ENCODE results near the gene CPNE4.

The CPNE4 gene

DNA sequence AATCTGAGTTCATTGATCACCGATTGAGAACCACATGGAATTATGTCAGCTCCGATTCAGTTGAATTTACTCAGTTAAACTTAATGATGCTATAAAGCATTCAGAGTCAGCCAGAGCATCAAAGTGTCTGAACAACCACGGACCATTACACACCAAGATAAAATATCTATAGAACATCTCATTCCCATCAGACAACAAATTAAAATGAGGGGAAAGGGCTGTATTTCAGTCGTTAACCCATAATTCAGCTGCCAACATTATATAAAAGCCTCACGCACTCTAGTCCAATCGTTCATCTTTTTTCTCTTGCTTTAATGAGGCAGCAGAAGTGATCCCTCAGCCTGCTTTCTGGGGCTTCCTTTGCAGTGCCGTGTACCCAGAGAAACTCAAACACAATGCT, 11.9 kb downstream of the CPNE4 start:
- TF ChIP-seq, protein P1, sequence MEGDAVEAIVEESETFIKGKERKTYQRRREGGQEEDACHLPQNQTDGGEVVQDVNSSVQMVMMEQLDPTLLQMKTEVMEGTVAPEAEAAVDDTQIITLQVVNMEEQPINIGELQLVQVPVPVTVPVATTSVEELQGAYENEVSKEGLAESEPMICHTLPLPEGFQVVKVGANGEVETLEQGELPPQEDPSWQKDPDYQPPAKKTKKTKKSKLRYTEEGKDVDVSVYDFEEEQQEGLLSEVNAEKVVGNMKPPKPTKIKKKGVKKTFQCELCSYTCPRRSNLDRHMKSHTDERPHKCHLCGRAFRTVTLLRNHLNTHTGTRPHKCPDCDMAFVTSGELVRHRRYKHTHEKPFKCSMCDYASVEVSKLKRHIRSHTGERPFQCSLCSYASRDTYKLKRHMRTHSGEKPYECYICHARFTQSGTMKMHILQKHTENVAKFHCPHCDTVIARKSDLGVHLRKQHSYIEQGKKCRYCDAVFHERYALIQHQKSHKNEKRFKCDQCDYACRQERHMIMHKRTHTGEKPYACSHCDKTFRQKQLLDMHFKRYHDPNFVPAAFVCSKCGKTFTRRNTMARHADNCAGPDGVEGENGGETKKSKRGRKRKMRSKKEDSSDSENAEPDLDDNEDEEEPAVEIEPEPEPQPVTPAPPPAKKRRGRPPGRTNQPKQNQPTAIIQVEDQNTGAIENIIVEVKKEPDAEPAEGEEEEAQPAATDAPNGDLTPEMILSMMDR (conservative IDR thresholded peaks at IDR 0.05; ENCODE audit: control insufficient read depth, insufficient read depth, low read depth, low read length), result no peak
- H3K4me3 ChIP-seq (ENCODE audit: control insufficient read depth, low read depth, low read length), result no peak overlapping the region
- no peak for DNase-seq (ENCODE audit: low read depth)

DNA sequence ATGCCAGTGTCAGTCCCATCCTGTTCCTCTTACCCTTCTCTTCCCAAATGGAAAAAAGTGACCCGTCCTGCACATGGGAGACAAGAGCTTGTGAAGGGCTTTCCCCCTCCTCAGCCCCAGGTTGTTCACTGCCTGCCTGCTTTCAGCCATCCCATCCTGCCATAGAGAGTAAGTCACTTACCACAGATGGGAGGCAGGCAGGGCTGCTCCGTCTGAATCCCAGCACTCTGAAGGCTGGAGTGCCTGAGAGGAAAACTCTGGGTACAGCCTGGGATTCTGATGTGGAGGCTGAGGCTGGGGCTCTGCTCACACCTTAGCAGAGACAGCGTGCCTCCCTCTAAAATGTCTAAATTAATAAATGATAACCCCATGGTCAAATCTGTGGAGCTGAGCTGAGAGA, 14.8 kb downstream of the CPNE4 start:
- H3K4me3 ChIP-seq (ENCODE audit: control insufficient read depth, low read depth, low read length), result no peak overlapping the region
- no peak for DNase-seq (ENCODE audit: low read depth)
- TF ChIP-seq, protein P1 (conservative IDR thresholded peaks at IDR 0.05; ENCODE audit: control insufficient read depth, insufficient read depth, low read depth, low read length), result no peak

DNA sequence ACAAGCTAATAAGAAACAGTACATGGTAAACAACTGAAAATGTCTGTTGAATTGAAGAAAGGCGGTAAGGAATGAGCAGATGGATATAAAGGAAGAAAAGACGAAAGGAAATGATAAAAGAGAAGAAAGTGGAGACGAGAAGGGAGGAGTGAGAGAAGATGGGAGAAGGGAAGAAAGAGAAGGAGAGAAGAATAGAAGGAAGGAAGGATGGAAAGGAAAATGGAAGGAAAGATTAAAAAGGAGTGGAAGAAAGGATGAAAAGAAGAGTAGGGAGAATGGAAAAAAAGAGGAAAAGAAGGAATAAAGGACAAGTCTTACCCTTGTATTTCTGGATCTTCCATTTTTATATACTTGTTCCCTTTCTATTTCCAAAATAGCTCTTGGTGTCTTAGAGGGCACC, 17.7 kb downstream of the CPNE4 start:
- no peak for DNase-seq (ENCODE audit: low read depth)
- H3K4me3 ChIP-seq (ENCODE audit: control insufficient read depth, low read depth, low read length), result no peak overlapping the region
- TF ChIP-seq, protein P1 (conservative IDR thresholded peaks at IDR 0.05; ENCODE audit: control insufficient read depth, insufficient read depth, low read depth, low read length), result no peak

DNA sequence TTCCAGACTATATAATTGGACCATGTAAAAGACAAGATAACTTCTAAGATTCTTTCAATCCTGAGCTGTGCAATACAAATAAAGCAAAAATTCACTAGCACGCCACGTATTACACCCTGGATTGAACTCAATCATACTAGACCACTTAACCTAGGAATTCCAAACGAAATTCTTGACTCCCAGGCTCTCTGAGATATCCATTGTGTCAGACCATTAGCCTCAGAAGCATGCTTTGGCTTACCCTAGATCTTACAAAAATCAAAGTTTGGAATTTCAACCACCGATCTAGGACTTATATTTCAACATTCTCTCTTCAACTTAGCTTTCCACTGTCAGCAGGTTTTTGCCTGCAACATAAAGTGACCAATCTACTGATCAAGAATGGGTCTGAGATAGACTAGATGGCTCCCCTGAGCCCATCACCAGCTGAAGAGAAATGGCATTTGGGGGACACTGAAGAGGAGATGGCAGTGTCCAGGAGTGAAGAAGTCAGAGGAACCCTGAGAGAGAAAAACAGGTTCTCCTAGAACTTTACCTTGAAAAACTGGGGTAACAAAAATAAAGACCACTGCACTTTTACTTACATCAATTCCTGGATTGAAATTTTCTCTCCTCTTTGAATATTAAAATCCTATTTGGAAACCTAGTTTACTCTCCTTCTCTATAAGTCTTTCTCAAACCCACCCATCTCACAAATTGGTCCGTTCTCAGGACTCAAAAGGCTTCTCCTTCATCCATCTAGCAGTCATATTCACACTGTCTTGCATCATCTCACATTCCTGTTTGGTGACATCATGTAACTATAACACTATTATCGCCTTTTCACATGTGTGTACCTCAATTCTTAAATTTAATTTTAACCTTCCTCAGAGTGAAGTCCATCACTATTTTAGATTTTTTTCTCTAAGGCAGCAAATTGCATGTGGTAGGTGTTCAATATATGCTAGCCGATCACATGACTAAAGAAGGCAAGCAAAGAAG, 18.5 kb downstream of the CPNE4 start:
- DNase-seq (ENCODE audit: low read depth), result peak; percentile 15
- TF ChIP-seq, protein P1 (conservative IDR thresholded peaks at IDR 0.05; ENCODE audit: control insufficient read depth, insufficient read depth, low read depth, low read length), result no peak
- H3K4me3 ChIP-seq (ENCODE audit: control insufficient read depth, low read depth, low read length), result no peak overlapping the region

DNA sequence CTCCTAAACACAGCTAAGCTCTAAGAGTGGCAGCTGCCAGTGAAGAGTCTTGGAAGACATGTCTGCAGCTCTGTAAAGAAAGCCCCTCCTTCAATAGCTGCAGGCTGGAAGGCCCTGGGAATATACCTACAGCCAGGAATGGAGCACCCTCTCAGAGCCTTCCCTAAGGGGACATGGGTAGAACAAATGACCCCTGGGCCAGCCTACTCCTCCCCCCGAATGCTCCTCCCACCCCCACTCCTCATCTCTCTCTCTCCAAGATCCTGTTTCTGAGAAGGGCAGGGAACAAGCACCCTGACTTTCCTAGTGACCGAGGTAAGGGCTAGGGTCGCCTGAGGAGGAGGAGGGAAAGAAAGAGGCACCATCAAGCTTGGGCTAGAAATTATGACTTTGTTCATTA, 20.7 kb downstream of the CPNE4 start:
- TF ChIP-seq, protein P1 (conservative IDR thresholded peaks at IDR 0.05; ENCODE audit: control insufficient read depth, insufficient read depth, low read depth, low read length), result no peak
- H3K4me3 ChIP-seq (ENCODE audit: control insufficient read depth, low read depth, low read length), result no peak overlapping the region
- no peak for DNase-seq (ENCODE audit: low read depth)

DNA sequence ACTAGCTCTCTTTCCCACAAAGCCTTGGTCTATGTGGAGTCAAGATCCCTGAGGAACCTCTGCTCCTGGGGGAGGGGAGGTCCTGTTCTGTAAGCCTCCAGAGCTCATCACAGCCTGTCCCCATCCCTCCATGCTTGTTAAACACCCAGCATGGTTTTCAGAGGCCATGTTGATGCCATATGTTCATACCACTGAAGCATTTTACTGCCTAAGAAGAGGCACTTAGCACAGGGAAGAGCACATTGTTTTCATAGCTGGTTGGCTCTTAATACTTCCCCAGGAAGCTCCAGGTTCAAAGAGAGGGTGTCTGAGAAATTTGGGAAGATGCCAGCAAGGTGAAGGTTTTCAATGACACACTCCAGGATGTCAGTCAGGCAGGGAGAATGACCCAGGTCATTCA, 25.6 kb downstream of the CPNE4 start:
- H3K4me3 ChIP-seq (ENCODE audit: control insufficient read depth, low read depth, low read length), result no peak overlapping the region
- DNase-seq (ENCODE audit: low read depth), result no peak
- TF ChIP-seq, protein P1 (conservative IDR thresholded peaks at IDR 0.05; ENCODE audit: control insufficient read depth, insufficient read depth, low read depth, low read length), result no peak
